ENCODE results near the gene TMEM242. TPM values are rescaled to one million over a fixed set of nuclear protein-coding genes. Genes with fewer than 3 reads are reported as not detected.

TMEM242 gene
- total and polyA plus RNA-seq, 2 of the 8 experiments (the other 6 are each of a cell fraction or from before 2014, with no cell fraction given): 2.4 to 9.0 TPM

- TF ChIP-seq CTCF (IDR thresholded peaks at IDR 0.05; ENCODE audit: control extremely low read depth in 1 of 3, insufficient read depth in 1 of 3, low read depth in 1 of 3, low read length in 3 of 3) (no peak), MAX (IDR thresholded peaks at IDR 0.05) (no peak), GTF2F1 (IDR thresholded peaks at IDR 0.05; ENCODE audit: borderline replicate concordance, low read depth, low read length) (no peak)
- TF ChIP-seq, protein P1, sequence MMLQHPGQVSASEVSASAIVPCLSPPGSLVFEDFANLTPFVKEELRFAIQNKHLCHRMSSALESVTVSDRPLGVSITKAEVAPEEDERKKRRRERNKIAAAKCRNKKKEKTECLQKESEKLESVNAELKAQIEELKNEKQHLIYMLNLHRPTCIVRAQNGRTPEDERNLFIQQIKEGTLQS (IDR thresholded peaks at IDR 0.05; ENCODE audit: insufficient read depth, low read depth, low read length): no peak
Measured at GRCh38 chr6:157261606-157262005, 61.7 kb downstream of the TMEM242 start (continued).

Data from H1 (cell line).